ENCODE data around the gene RNF207.

RNF207 gene

GRCh38 chr1:6251681-6252373, 45.9 kb downstream of the RNF207 start:
- FAIRE-seq = no peak

- FAIRE-seq = no peak
Measured at GRCh38 chr1:6252374-6252710, 46.4 kb downstream of the RNF207 start.

GRCh38 chr1:6253380-6253779, 47.5 kb downstream of the RNF207 start:
- FAIRE-seq = no peak

DNA sequence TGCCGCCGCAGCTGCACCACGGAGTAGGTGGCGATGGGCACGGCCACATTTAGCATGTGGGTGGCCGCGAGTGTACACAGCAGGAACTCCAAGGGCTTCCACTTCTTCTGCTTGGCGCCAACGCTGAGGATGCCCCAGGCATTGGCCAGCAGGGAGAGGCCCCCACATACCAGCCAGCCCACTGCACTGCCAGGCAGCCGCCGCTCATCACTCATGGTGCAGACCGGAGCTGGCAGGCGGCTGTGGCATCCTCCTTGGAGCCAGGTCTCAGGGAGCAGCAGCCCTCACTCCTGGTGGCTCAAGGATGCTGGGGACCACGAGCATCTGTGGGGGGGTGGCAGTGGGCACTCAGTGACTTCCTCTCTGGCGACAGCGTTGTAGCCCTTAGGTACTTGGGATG, 48.8 kb downstream of the RNF207 start:
- FAIRE-seq = no peak

GRCh38 chr1:6256645-6257044, 50.7 kb downstream of the RNF207 start:
- FAIRE-seq = no peak

- no peak for FAIRE-seq
Measured at GRCh38 chr1:6257541-6258069, 51.7 kb downstream of the RNF207 start.

GRCh38 chr1:6258675-6259074, 52.8 kb downstream of the RNF207 start:
- no peak for FAIRE-seq

- FAIRE-seq = no peak
Measured at GRCh38 chr1:6259491-6260362, 53.8 kb downstream of the RNF207 start.

- FAIRE-seq = no peak
Measured at GRCh38 chr1:6260433-6260934, 54.6 kb downstream of the RNF207 start.

DNA sequence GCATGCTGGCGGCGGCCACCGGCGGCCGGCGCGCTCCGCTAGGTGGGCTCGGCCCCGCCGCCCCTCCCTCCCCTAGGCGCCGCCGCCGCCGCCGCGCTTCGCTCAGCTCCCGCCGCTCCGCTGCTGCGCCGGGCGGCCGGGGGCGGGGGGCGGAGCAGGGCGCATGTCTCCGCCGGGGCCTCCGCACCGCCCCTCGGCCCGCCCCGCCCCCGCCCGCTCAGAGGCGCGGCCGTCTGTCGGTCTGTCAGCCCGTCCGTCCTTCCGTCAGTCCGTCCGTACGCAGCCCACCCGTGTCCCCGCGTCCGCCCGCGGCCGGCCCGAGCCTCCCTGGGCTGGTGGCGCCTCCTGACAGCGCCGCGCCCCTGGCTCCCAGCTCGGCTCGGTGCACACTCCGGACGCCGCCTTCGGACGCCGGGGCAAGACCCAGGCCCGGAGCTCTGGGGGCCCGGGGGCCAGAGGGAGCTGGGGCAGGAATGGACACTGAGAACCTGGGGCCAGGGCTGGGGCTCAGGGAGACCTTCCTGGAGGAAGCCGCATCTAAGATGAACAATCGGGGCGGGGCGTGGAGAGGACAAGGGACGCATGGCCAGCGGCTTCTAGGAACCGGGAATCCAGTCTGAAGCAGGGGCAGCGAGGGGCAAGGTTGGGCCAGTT, 55.2 kb downstream of the RNF207 start, which contains the start of gene GPR153:
GPR153 (minus strand) TSS at position 138 of the 654 bp plus-strand sequence. CDS start 6,193 bp downstream, outside the sequence.
- no peak for FAIRE-seq

DNA sequence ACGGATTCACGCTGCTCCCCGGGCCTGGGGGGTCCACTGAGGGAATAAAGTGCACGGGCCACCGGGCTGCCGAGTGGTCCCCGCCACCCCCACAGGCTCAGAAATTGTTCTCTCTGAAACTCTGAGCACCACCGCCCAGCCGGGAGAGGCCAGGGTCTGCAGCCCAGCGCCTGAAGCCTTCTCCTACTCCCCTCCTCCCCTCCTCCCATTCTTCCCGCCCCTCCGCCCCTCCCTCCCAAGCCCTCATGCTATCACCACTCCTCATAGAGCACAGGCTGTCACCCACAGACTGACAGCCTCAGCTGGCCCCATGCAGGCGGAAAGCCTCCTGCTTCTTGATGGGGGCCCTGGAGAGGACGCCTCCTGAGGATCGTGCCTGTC, 55.7 kb downstream of the RNF207 start:
- FAIRE-seq = no peak

DNA sequence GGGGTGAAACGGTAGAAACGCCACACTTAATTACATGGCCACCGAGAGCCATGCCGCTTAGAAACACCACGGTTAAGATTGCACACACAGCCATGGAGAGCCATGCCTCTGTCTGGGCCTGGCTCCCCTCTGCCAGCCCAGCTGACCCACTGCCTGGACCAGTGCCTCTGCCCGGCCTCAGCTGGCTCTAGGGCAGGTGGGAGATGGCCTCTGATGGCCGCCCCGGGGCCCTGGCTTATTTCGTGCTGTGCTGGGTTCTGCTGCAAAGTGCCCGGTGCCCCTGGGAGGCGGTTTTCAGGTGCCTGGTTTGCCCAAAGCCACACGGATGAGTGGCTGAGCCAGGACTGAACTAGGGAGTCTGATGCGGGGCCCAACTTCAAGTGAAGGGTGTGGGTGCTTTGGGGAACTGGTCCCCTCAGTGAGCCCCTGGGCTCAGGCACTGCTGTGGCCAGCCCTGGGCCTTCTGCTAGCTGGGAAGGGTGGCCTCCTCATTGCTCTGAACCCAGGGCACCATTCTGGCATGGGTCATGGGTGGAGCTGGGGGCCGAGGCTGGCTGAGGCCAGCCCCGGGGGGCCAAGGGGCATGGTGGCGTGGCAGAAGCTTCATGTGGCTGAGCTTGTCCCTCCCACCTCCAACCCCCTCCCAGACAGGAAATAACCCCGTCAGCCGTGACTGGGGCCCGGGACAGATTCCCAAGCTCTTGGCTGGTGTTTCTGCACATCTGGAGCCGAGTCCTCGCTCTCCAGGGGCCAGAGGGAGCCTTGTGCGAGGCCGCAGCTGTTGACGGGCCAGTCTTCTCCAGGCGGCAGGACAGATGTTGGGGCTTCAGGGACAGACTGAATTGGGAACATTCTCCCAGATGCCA, 56.9 kb downstream of the RNF207 start:
- FAIRE-seq = no peak

GRCh38 chr1:6263716-6264115, 57.8 kb downstream of the RNF207 start:
- no peak for FAIRE-seq

DNA sequence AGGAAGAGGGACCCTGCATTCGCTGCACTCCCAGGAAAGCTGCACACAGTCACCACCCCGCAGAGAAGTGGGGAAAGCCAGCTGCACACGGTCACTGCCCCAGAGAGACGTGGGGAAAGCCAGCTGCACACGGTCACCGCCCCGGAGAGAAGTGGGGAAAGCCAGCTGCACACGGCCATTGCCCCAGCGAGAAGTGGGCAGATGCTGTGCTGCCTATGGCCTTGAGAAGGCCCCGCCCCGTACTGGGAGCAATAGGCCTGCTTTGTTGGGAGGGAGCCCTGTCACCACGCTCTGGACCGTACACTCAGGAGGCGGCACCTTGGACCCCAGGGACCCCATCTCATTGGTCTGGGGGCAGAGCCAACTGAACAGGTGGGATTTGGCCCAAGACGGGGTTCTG, 59.2 kb downstream of the RNF207 start:
- no peak for FAIRE-seq

DNA sequence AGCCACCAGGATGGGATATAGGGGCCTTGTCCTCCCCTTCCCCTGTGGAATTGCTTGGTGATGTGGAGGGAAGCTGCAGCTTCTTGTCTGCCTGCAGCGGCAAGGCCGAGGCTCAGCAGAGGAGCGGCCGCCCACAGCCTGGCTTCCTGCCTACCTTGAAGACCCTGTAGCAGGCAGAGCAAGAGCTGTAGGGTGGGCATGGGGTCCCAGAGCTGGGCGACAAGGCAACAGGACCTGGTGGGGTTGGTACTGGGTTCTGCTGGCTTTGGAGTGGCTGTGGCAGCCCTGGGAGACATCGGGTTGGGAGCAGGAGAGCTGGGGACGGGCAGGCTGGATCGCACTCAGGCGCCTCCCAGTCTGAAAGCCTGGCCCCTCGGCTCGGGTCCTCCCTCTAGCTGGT, 60.7 kb downstream of the RNF207 start:
- FAIRE-seq = no peak

DNA sequence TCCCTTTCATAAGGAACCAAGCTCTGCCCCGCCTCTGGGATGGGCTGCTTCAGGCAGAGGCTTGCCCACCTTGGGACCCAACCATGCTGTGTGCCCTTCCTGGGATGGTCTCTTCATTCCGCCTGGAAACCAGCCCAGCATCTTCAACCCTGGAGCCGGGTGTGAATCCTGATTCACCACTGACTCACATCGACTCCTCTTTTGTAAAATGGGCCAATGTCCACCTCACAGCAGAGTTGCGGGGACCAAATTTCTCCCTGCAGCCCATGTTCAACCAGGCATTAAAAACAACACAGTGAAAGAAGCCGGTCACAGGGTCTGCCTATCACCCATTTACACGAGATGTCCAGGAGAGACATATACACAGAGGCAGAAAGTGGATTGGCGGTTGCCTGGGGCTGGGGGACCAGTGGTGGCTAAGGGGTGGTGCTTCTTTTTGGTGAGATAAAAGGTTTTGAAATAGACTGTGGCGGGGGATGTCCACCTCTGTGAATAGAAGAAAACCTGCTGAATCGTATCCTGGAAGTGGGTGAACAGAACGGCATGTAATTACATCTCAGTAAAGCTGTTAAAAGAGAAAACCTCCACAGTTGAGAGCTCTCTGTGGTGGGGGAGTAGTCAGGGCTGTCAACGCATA, 61.9 kb downstream of the RNF207 start:
- no peak for FAIRE-seq

DNA sequence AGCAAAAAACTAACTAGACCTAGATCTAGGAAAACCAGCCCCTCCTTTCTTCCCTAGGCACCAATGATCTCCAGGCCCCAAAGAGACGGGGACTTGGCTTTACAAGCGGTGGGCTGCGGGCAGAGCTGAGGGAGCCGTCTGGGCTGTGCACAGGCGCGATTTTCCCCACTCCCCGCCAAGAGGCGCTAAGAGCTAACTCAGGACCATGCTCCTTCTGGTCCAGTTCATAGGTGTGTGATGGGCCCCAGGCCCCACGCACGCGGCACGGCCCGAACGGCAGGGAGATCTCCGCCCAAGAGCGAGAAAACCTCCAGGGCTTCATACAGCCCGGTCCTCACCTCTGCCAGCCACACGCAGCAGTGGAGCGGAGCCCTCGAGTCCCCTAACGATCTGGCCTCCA, 62.5 kb downstream of the RNF207 start:
- no peak for FAIRE-seq

DNA sequence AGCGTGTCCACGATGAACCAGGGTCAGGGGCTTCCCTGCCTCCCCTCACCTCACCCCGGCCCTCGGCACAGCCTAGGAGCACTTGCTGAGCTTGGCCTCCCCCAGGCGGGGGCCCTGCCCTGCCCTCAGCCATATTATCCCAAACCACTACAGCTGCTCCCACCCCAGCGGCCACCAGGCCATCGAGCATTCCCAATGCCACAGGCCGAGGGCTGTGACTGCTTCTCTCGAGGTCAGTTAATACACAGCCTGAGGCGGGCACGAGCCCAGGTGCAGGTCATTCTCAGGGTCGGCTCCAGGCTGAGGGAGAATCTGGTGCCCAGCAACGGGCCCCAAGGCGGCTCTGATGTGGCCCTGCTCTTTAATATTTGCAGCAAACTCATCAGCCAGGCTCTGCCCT, 63.4 kb downstream of the RNF207 start:
- FAIRE-seq = no peak

GRCh38 chr1:6269720-6270400, 63.9 kb downstream of the RNF207 start:
- FAIRE-seq = no peak

GRCh38 chr1:6270401-6270800, 64.5 kb downstream of the RNF207 start:
- no peak for FAIRE-seq

Measured in TTC549 (cell line).